ENCODE measurements around the gene SREBF2.

Gene SREBF2

DNA sequence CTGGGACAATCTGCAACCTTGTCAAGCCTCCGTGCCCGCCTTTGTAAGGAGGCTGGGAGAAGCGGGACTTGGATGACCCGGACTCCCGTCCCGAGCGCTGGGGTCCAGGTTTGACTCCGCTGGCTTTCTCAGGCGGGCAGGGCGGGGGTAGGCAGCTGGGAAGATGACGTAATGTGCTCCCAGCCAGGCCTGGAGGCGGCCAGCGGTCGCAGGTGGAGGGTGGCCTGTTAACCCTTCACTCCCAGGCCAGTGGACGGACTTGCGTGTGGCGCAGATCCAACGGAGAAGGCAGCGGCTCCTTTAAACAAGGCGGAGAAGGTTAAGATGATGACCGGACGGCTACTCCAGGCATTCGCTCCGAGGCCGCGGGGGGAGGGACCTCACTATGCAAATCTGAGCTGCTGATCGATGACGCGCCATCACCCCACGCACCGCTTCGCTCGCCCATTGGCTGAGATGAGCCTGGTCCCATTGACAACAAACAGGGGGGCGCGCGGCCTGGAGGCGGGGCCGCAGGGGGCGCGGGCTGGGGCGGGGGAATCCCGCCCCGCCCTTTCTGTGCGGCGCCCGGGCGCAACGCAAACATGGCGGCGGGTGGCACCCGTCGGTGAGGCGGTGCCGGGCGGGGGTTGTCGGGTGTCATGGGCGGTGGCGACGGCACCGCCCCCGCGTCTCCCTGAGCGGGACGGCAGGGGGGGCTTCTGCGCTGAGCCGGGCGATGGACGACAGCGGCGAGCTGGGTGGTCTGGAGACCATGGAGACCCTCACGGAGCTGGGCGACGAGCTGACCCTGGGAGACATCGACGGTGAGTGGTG lies at the start of gene SREBF2:
TSS of gene SREBF2 (plus strand) at position 553 of the 816 bp plus-strand sequence. CDS start at position 719, 166 bp downstream.
- TF ChIP-seq, protein P1, sequence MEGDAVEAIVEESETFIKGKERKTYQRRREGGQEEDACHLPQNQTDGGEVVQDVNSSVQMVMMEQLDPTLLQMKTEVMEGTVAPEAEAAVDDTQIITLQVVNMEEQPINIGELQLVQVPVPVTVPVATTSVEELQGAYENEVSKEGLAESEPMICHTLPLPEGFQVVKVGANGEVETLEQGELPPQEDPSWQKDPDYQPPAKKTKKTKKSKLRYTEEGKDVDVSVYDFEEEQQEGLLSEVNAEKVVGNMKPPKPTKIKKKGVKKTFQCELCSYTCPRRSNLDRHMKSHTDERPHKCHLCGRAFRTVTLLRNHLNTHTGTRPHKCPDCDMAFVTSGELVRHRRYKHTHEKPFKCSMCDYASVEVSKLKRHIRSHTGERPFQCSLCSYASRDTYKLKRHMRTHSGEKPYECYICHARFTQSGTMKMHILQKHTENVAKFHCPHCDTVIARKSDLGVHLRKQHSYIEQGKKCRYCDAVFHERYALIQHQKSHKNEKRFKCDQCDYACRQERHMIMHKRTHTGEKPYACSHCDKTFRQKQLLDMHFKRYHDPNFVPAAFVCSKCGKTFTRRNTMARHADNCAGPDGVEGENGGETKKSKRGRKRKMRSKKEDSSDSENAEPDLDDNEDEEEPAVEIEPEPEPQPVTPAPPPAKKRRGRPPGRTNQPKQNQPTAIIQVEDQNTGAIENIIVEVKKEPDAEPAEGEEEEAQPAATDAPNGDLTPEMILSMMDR (conservative IDR thresholded peaks at IDR 0.05; ENCODE audit: low read depth, low read length), result no peak
- peak within 1 kb of the TSS; percentile 72 for H3K4me3 ChIP-seq (ENCODE audit: low read length)
- peak; percentile 100 for DNase-seq (ENCODE audit: low read depth)

- no peak overlapping the region for H3K4me3 ChIP-seq (ENCODE audit: low read length)
- TF ChIP-seq, protein P1 (conservative IDR thresholded peaks at IDR 0.05; ENCODE audit: low read depth, low read length), result no peak
Measured at GRCh38 chr22:41787331-41787730, 45.6 kb upstream of the SREBF2 start.

DNA sequence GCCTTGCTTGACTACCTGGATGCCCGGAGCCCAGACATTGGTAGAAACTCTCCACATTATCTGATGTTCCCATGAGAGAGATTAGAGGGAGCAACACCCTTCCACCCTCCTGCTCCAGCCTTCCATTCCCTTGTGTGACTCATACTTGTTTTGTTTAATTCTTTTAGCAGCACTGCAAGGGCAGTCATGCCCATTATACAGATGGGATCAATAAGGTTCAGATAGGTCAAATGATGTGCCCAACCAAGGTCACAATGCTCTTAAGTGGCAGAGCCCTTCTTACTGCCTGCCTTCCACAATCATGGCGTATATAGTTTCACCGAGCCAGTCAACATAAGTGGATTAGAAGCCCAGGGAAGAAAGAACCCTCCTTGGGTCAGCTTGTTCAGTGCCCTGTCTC lies 39.0 kb upstream of the SREBF2 start:
- no peak for DNase-seq (ENCODE audit: low read depth)
- no peak overlapping the region for H3K4me3 ChIP-seq (ENCODE audit: low read length)
- TF ChIP-seq, protein P1 (conservative IDR thresholded peaks at IDR 0.05; ENCODE audit: low read depth, low read length), result no peak

More at GRCh38 chr22:41787331-41787730, 45.6 kb upstream of the SREBF2 start:
- DNase-seq (ENCODE audit: low read depth), result no peak

GRCh38 chr22:41798736-41799135 lies 34.2 kb upstream of the SREBF2 start:
- TF ChIP-seq, protein P1 (conservative IDR thresholded peaks at IDR 0.05; ENCODE audit: low read depth, low read length), result no peak
- H3K4me3 ChIP-seq (ENCODE audit: low read length), result no peak overlapping the region
- DNase-seq (ENCODE audit: low read depth), result no peak

DNA sequence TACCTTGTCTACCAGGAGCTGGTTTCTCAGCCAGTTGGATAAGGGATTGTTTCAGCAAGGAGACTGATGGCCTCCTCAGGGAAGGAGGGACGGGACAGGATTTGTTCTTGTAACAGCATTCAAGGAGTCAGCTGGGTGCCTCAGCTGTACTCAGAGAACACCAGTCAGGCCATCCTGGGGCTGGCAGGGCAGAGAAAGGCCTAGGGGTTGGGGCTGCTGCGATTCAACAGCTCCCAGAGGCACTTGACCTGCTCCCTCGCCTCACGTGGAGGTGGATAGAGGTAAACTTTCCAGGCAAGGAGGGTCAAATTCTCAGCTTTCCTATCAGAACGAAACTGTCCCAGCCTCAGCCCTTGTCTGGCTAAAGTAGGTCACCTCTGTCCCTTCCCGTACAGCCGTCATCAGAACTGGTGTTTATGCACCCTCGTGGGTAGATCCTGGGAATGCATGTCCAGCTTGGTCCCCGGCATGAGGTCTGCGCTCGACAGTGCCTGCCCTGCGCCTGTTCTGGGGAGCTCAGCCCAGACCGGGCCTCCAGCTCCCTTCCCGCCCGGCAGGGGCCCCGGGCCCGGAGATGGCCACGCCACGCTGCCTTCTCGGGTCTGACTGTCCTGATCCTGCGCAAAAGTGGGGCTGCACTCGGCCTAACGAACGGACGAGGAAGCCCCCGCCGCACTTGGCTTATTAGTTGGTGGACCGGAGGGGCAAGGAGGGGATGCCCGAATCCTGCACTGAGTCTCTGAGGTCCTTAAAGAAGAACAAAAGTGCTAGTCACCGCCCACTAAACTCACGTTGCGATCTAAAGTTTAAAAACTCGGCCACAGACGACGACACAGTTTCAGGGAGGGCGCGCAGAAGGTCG lies 33.2 kb upstream of the SREBF2 start:
- TF ChIP-seq, protein P1 (conservative IDR thresholded peaks at IDR 0.05; ENCODE audit: low read depth, low read length), result no peak
- DNase-seq (ENCODE audit: low read depth), result peak; percentile 2
- peak overlapping the region; percentile 93 for H3K4me3 ChIP-seq (ENCODE audit: low read length)

- H3K4me3 ChIP-seq (ENCODE audit: low read length), result peak within 1 kb of the TSS; percentile 93
- DNase-seq (ENCODE audit: low read depth), result peak; percentile 25
- TF ChIP-seq, protein P1 (conservative IDR thresholded peaks at IDR 0.05; ENCODE audit: low read depth, low read length), result no peak
Measured at GRCh38 chr22:41800348-41801146, 32.4 kb upstream of the SREBF2 start, which contains the start of gene CCDC134. Gene CCDC134 (plus strand): TSS chr22:41800679. CDS start chr22:41808891, 8,212 bp downstream.
